ENCODE results near the gene DNMT3A. TPM values are rescaled to one million over a fixed set of nuclear protein-coding genes. Genes with fewer than 3 reads are reported as not detected.

The DNMT3A gene
- total RNA-seq, 1 donor from 2014 or later, result 49.9 TPM

GRCh38 chr2:25326326-25327013 lies 15.3 kb downstream of the DNMT3A start:
- Mint-ChIP-seq H3K4me3 (no peak overlapping the region), H3K36me3 (ENCODE audit: low read depth) (peaks cover 20% of the 10 kb centered on the region), H3K27me3 (no peaks in the 10 kb centered on the region), H3K9me3 (peaks cover 7% of the 10 kb centered on the region), H3K4me1 (peaks cover 3% of the 10 kb centered on the region), H3K27ac (no peak overlapping the region)
- DNase-seq (no peak), ATAC-seq (ENCODE audit: low read depth) (no peak)
- CTCF ChIA-PET, result no interaction called here
- intact Hi-C loops (cut with micrococcal nuclease), result no loop called here
- TF ChIP-seq CTCF (IDR thresholded peaks at IDR 0.05), result no peak
- POLR2A ChIA-PET, result interaction anchor here (1.2 to 1.6 kb wide), 3 partner anchors 11 to 53 kb away, joined by 4 to 6 read pairs (median 5); no protein-coding TSS in a partner anchor

DNA sequence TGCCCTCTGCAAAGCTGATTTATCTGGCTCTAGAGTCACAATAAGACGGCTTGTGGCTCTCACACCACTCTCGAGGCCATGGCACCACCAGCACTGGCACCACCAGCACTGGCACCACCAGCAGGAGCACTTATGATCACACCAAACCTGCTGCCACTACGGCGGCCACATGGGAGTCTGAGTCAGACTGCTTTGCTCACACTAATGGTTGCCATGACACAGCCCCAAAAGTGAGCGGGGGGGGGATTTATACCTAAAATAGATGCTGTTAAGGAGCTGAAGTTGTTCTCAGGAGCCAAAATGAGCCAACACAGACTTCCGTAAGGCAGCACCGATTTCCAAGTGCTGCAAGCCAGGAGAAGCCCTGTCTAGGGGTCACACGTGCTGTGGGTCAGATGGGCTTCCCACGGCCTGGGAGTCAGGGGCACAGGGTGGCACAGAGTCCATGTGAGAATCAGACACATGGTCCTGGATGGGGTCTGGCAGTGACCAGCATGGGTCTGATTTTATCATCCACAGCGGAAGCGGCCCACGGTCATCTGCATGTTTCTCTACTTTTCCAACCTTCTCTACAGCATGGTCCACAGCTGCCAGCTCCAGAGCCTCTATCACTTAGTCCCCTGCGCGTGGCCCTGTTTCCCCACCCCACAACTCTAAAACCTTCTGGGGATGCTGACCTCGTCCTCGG lies 16.7 kb downstream of the DNMT3A start:
- no peaks in the 10 kb centered on the region for H3K27me3 Mint-ChIP-seq
- H3K4me1 Mint-ChIP-seq, result peaks cover 7% of the 10 kb centered on the region
- no peak for ATAC-seq (ENCODE audit: low read depth)
- peaks cover 20% of the 10 kb centered on the region for H3K36me3 Mint-ChIP-seq (ENCODE audit: low read depth)
- CTCF ChIA-PET, result no interaction called here
- H3K27ac Mint-ChIP-seq, result no peak overlapping the region
- H3K4me3 Mint-ChIP-seq, result no peak overlapping the region
- peaks cover 7% of the 10 kb centered on the region for H3K9me3 Mint-ChIP-seq
- POLR2A ChIA-PET, result interaction anchor here (1.3 kb wide), 1 partner anchor 10 kb away, joined by 4 read pairs; no protein-coding TSS in a partner anchor
- no peak for TF ChIP-seq CTCF (IDR thresholded peaks at IDR 0.05)
- intact Hi-C loops (cut with micrococcal nuclease), result no loop called here
- no peak for DNase-seq

DNA sequence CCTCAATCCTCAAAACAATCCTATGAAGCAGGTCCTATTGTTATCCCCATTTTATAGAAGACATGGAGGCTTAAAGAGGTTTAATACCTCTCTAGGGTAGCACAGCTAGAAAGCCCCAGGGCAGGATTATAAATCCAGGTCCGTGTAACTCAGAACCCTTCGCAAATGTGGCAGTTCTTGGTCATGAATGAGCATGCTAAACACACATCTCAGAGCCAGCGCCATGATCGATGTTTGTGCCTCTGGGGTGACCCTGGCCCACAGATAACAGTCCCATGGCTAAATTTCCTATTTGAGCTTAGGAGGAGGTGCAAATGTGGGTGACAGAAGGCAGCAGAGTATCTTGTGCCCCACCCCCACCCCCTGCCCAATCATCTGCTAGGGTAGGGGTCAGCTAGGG lies 17.5 kb downstream of the DNMT3A start:
- no peak overlapping the region for H3K4me3 Mint-ChIP-seq
- peaks cover 13% of the 10 kb centered on the region for H3K4me1 Mint-ChIP-seq
- H3K27me3 Mint-ChIP-seq, result no peaks in the 10 kb centered on the region

DNA sequence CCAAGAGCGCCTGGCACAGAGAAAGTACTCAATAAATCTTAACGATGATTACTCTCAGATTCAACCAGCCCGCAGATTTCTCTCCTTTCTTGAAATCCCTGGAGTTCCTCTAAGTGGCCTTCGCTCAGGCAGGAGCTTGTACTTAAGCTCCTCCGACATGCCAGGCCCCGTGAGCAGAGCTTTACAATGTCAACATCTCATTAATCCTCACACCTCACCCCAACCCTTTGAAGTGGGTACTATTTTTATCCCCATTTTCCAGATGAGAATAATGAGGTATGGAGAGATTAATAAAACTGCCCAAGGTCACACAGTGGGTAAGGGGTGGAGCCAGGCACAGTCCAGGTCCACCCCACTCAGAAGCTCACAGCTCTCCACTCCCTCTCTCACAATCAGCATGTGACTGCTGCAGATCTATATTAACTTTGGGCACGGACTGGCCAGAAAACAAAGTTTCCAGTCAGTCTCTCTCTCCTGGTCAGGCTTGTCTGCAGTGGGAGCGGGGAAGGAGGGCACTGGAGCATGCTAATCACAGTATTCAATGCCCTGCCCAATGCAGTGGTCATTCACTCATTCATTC lies 18.0 kb downstream of the DNMT3A start:
- no peak for ATAC-seq (ENCODE audit: low read depth)
- Mint-ChIP-seq H3K27ac (no peak overlapping the region), H3K27me3 (no peaks in the 10 kb centered on the region), H3K9me3 (peaks cover 7% of the 10 kb centered on the region), H3K36me3 (ENCODE audit: low read depth) (peaks cover 20% of the 10 kb centered on the region), H3K4me3 (no peak overlapping the region), H3K4me1 (peaks cover 13% of the 10 kb centered on the region)
- DNase-seq, result no peak
- intact Hi-C loops (cut with micrococcal nuclease), result no loop called here
- ChIA-PET CTCF (no interaction called here), POLR2A (interaction anchor here (1.0 kb wide), 1 partner anchor 9 kb away, joined by 4 read pairs; no protein-coding TSS in a partner anchor)
- TF ChIP-seq CTCF (IDR thresholded peaks at IDR 0.05), result no peak

More for the DNA sequence above, 17.5 kb downstream of the DNMT3A start:
- Mint-ChIP-seq H3K27ac (no peak overlapping the region), H3K36me3 (ENCODE audit: low read depth) (peaks cover 20% of the 10 kb centered on the region), H3K9me3 (peaks cover 7% of the 10 kb centered on the region)
- intact Hi-C loops (cut with micrococcal nuclease), result no loop called here
- DNase-seq (no peak), ATAC-seq (ENCODE audit: low read depth) (no peak)
- no peak for TF ChIP-seq CTCF (IDR thresholded peaks at IDR 0.05)
- ChIA-PET CTCF (no interaction called here), POLR2A (interaction anchor here (0.6 to 1.3 kb wide), 2 partner anchors 9 to 14 kb away, joined by 3 to 4 read pairs; no protein-coding TSS in a partner anchor)

- no peaks in the 10 kb centered on the region for H3K27me3 Mint-ChIP-seq
- no peak for TF ChIP-seq CTCF (IDR thresholded peaks at IDR 0.05)
- H3K4me3 Mint-ChIP-seq, result no peak overlapping the region
- intact Hi-C loops (cut with micrococcal nuclease), result no loop called here
- no peak overlapping the region for H3K27ac Mint-ChIP-seq
- DNase-seq (no peak), ATAC-seq (ENCODE audit: low read depth) (no peak)
- ChIA-PET CTCF (no interaction called here), POLR2A (interaction anchor here (0.5 to 1.0 kb wide), 2 partner anchors 10 to 38 kb away, joined by 4 to 7 read pairs; no protein-coding TSS in a partner anchor)
- H3K4me1 Mint-ChIP-seq, result peaks cover 13% of the 10 kb centered on the region
- peaks cover 18% of the 10 kb centered on the region for H3K36me3 Mint-ChIP-seq (ENCODE audit: low read depth)
- H3K9me3 Mint-ChIP-seq, result peaks cover 7% of the 10 kb centered on the region
Measured at GRCh38 chr2:25323042-25323514, 18.6 kb downstream of the DNMT3A start.

All from activated B cell treated with CpG ODN at 0.5 μM for 24 hours (primary cell).